H1 (cell line): Measurements from ENCODE around the gene FAM3B. TPM values are rescaled to one million over a fixed set of nuclear protein-coding genes. Genes with fewer than 3 reads are reported as not detected.

Experiments used
- BACH1 ChIP-seq: IDR thresholded peaks from 2 replicates; pipeline ENCODE4 v1.6.1; 2012; ENCODE audit warnings: low read length, improper control_type of control experiment
- BCL11A ChIP-seq, 2 experiments: IDR thresholded peaks; one replicate each; pipeline ENCODE4 v1.6.1; 2011; ENCODE audit warnings: low read depth in 2 of 2, low read length in 2 of 2, mild to moderate bottlenecking in 2 of 2
- CBX8 ChIP-seq: fragments of 300-800, 300-1000 bp; sonication (generic); IDR thresholded peaks from 2 replicates; pipeline ENCODE4 v1.7.1; 2016; ENCODE audit warnings: low read depth, low read length, borderline replicate concordance
- EP300 ChIP-seq, 2 experiments: IDR thresholded peaks; 1 replicate in 1 of 2; 2 replicates in 1 of 2; pipeline ENCODE4 v1.6.1; 2011 to 2012; ENCODE audit warnings: low read depth in 2 of 2, low read length in 2 of 2, mild to moderate bottlenecking in 2 of 2, borderline replicate concordance in 1 of 2, inconsistent platforms in 1 of 2, moderate library complexity in 1 of 2
- EZH2 ChIP-seq: fragments of 200-600 bp; sonication (generic); IDR thresholded peaks from 2 replicates; pipeline ENCODE4 v1.7.1; 2012; ENCODE audit warnings: low read depth, mild to moderate bottlenecking, moderate library complexity, low read length, inconsistent platforms; ENCODE audit not compliant: severe bottlenecking
- HDAC6 ChIP-seq: IDR thresholded peaks from one replicate; pipeline ENCODE4 v1.7.1; 2012; ENCODE audit warnings: low read depth, mild to moderate bottlenecking, inconsistent platforms, low read length, moderate library complexity
- NANOG ChIP-seq: IDR thresholded peaks from 2 replicates; pipeline ENCODE4 v1.6.1; 2011; ENCODE audit warnings: low read length, low read depth, mild to moderate bottlenecking, inconsistent platforms; ENCODE audit not compliant: insufficient read depth, poor library complexity, severe bottlenecking
- RBBP5 ChIP-seq: IDR thresholded peaks from 2 replicates; pipeline ENCODE4 v1.7.1; 2012; ENCODE audit warnings: low read depth, mild to moderate bottlenecking, inconsistent platforms, low read length, moderate library complexity, borderline replicate concordance
- SAP30 ChIP-seq: fragments of 300-600 bp; sonication (generic); IDR thresholded peaks from 2 replicates; pipeline ENCODE4 v1.7.1; 2012; ENCODE audit warnings: low read length, moderate library complexity, mild to moderate bottlenecking, inconsistent platforms; ENCODE audit not compliant: insufficient read depth, insufficient replicate concordance
- SIRT6 ChIP-seq: IDR thresholded peaks from one replicate; pipeline ENCODE4 v1.7.1; 2012; ENCODE audit warnings: low read length, inconsistent platforms
- YY1 ChIP-seq: IDR thresholded peaks from 2 replicates; pipeline ENCODE4 v1.6.1; 2011; ENCODE audit warnings: low read depth, mild to moderate bottlenecking, low read length
- polyA plus RNA-seq, 7 experiments: library from polyadenylated mRNA; depleted of rRNA in 3 of 7; stranded (reverse) in 5 of 7; unstranded in 2 of 7; fragments of >200 nt in 5 of 7; fragments of 200-250 nt in 2 of 7; gene quantifications; 1 replicate in 5 of 7; 2 replicates in 1 of 7; 4 replicates in 1 of 7; pipeline versions ENCODE4 v1.2.1 to v1.2.3, GENCODE V29; 2011 to 2013; ENCODE audit warnings: missing spikeins in 2 of 7, mixed read lengths in 2 of 7
- total RNA-seq: library from RNA; stranded (reverse); fragmentation: NEBNext Ultra II Directional; extraction: Animal tissue kit (Norgen Biotek cat#: 25700); gene quantifications from 2 replicates; pipeline ENCODE4 v1.2.1, GENCODE V29; 2021
- TF ChIP-seq, protein P1 (sequence below): fragments of 300-600 bp; sonication (generic); IDR thresholded peaks from 2 replicates; pipeline ENCODE4 v1.7.1; 2012; ENCODE audit warnings: low read length, moderate library complexity, mild to moderate bottlenecking, inconsistent platforms; ENCODE audit not compliant: insufficient replicate concordance

FAM3B gene
- total and polyA plus RNA-seq, 2 of the 8 experiments (the other 6 are each of a cell fraction or from before 2014, with no cell fraction given) = 2.0 TPM

DNA sequence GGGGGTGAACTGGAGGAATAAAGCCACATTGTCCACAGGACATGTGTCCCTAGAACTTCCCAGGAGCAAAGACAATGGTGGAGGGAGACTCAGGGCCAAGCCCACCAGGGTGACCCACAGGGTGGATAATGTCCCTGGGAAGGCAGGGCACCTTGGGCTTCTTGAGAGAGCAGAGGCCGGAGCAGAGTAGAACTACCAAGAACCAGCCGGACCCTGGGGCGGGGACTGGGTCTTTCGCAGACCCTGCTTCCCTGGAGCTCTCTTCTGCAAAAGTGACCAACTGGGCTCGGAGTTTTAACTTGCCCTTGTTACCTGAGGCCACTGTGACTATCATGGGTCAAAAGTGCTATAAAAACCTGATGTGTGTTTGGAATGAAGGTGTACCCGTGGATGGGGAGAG lies 875 bp upstream of the FAM3B start (continued):
- TF ChIP-seq, protein P1, sequence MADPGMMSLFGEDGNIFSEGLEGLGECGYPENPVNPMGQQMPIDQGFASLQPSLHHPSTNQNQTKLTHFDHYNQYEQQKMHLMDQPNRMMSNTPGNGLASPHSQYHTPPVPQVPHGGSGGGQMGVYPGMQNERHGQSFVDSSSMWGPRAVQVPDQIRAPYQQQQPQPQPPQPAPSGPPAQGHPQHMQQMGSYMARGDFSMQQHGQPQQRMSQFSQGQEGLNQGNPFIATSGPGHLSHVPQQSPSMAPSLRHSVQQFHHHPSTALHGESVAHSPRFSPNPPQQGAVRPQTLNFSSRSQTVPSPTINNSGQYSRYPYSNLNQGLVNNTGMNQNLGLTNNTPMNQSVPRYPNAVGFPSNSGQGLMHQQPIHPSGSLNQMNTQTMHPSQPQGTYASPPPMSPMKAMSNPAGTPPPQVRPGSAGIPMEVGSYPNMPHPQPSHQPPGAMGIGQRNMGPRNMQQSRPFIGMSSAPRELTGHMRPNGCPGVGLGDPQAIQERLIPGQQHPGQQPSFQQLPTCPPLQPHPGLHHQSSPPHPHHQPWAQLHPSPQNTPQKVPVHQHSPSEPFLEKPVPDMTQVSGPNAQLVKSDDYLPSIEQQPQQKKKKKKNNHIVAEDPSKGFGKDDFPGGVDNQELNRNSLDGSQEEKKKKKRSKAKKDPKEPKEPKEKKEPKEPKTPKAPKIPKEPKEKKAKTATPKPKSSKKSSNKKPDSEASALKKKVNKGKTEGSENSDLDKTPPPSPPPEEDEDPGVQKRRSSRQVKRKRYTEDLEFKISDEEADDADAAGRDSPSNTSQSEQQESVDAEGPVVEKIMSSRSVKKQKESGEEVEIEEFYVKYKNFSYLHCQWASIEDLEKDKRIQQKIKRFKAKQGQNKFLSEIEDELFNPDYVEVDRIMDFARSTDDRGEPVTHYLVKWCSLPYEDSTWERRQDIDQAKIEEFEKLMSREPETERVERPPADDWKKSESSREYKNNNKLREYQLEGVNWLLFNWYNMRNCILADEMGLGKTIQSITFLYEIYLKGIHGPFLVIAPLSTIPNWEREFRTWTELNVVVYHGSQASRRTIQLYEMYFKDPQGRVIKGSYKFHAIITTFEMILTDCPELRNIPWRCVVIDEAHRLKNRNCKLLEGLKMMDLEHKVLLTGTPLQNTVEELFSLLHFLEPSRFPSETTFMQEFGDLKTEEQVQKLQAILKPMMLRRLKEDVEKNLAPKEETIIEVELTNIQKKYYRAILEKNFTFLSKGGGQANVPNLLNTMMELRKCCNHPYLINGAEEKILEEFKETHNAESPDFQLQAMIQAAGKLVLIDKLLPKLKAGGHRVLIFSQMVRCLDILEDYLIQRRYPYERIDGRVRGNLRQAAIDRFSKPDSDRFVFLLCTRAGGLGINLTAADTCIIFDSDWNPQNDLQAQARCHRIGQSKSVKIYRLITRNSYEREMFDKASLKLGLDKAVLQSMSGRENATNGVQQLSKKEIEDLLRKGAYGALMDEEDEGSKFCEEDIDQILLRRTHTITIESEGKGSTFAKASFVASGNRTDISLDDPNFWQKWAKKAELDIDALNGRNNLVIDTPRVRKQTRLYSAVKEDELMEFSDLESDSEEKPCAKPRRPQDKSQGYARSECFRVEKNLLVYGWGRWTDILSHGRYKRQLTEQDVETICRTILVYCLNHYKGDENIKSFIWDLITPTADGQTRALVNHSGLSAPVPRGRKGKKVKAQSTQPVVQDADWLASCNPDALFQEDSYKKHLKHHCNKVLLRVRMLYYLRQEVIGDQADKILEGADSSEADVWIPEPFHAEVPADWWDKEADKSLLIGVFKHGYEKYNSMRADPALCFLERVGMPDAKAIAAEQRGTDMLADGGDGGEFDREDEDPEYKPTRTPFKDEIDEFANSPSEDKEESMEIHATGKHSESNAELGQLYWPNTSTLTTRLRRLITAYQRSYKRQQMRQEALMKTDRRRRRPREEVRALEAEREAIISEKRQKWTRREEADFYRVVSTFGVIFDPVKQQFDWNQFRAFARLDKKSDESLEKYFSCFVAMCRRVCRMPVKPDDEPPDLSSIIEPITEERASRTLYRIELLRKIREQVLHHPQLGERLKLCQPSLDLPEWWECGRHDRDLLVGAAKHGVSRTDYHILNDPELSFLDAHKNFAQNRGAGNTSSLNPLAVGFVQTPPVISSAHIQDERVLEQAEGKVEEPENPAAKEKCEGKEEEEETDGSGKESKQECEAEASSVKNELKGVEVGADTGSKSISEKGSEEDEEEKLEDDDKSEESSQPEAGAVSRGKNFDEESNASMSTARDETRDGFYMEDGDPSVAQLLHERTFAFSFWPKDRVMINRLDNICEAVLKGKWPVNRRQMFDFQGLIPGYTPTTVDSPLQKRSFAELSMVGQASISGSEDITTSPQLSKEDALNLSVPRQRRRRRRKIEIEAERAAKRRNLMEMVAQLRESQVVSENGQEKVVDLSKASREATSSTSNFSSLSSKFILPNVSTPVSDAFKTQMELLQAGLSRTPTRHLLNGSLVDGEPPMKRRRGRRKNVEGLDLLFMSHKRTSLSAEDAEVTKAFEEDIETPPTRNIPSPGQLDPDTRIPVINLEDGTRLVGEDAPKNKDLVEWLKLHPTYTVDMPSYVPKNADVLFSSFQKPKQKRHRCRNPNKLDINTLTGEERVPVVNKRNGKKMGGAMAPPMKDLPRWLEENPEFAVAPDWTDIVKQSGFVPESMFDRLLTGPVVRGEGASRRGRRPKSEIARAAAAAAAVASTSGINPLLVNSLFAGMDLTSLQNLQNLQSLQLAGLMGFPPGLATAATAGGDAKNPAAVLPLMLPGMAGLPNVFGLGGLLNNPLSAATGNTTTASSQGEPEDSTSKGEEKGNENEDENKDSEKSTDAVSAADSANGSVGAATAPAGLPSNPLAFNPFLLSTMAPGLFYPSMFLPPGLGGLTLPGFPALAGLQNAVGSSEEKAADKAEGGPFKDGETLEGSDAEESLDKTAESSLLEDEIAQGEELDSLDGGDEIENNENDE = no peak
- TF ChIP-seq RBBP5 (no peak), SAP30 (no peak), BACH1 (no peak), SIRT6 (no peak), BCL11A (IDR thresholded peaks at IDR 0.05; ENCODE audit: low read depth in 2 of 2, low read length in 2 of 2) (no peak), HDAC6 (no peak), EP300 (IDR thresholded peaks at IDR 0.05; ENCODE audit: borderline replicate concordance in 1 of 2, low read depth in 2 of 2, low read length in 2 of 2) (no peak), CBX8 (no peak), YY1 (no peak), EZH2 (no peak), NANOG (no peak)
